ENCODE results near the gene SLC7A11.

GRCh38 chr4:138204507-138204906 is 37.6 kb downstream of the SLC7A11 start:
- TF ChIP-seq, protein P1, sequence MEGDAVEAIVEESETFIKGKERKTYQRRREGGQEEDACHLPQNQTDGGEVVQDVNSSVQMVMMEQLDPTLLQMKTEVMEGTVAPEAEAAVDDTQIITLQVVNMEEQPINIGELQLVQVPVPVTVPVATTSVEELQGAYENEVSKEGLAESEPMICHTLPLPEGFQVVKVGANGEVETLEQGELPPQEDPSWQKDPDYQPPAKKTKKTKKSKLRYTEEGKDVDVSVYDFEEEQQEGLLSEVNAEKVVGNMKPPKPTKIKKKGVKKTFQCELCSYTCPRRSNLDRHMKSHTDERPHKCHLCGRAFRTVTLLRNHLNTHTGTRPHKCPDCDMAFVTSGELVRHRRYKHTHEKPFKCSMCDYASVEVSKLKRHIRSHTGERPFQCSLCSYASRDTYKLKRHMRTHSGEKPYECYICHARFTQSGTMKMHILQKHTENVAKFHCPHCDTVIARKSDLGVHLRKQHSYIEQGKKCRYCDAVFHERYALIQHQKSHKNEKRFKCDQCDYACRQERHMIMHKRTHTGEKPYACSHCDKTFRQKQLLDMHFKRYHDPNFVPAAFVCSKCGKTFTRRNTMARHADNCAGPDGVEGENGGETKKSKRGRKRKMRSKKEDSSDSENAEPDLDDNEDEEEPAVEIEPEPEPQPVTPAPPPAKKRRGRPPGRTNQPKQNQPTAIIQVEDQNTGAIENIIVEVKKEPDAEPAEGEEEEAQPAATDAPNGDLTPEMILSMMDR (IDR thresholded peaks at IDR 0.05): no peak
- TF ChIP-seq POLR2A (IDR thresholded peaks at IDR 0.05): no peak

Data from thyroid gland (tissue), 4 donors.